Mesenchymal stem cell (in vitro differentiated cells and primary cell): ENCODE measurements around the gene PCDHGB1.

Experiments used
- DNase-seq: peaks from one replicate; pipeline ENCODE4 v3.0.0-alpha.2; 2013
- H2AFZ ChIP-seq: one replicate; pipeline ENCODE4 v1.6.1; 2013; ENCODE audit warnings: low read depth, mild to moderate bottlenecking, control low read depth, inconsistent platforms, low read length, moderate library complexity
- H2AK5ac ChIP-seq: 2 replicates; pipeline ENCODE4 v1.6.1; 2013; ENCODE audit warnings: low read length, moderate library complexity, mild to moderate bottlenecking, inconsistent platforms; ENCODE audit not compliant: severe bottlenecking
- H2BK120ac ChIP-seq: one replicate; pipeline ENCODE4 v1.6.1; 2013; ENCODE audit warnings: low read depth, mild to moderate bottlenecking, inconsistent platforms, low read length, moderate library complexity
- H2BK12ac ChIP-seq, 2 experiments: one replicate each; pipeline ENCODE4 v1.6.1; 2013; ENCODE audit warnings: inconsistent platforms in 2 of 2, low read length in 2 of 2, mild to moderate bottlenecking in 2 of 2, moderate library complexity in 2 of 2, control low read depth in 1 of 2
- H2BK15ac ChIP-seq: one replicate; pipeline ENCODE4 v1.6.1; 2013; ENCODE audit warnings: mild to moderate bottlenecking, low read depth, inconsistent platforms; ENCODE audit not compliant: poor library complexity, severe bottlenecking
- H2BK5ac ChIP-seq: 2 replicates; pipeline ENCODE4 v1.6.1; 2013; ENCODE audit warnings: low read depth, mild to moderate bottlenecking, low read length, control low read depth, inconsistent platforms; ENCODE audit not compliant: poor library complexity, severe bottlenecking
- H3K14ac ChIP-seq, 2 experiments: one replicate each; pipeline ENCODE4 v1.6.1; 2013; ENCODE audit warnings: inconsistent platforms in 2 of 2, low read length in 2 of 2, control low read depth in 1 of 2, mild to moderate bottlenecking in 1 of 2, moderate library complexity in 1 of 2
- H3K18ac ChIP-seq, 2 experiments: one replicate each; pipeline ENCODE4 v1.6.1; 2013; ENCODE audit warnings: inconsistent platforms in 2 of 2, low read length in 2 of 2, control low read depth in 1 of 2, low read depth in 1 of 2, mild to moderate bottlenecking in 1 of 2
- H3K23ac ChIP-seq, 2 experiments: one replicate each; pipeline ENCODE4 v1.6.1; 2013; ENCODE audit warnings: inconsistent platforms in 2 of 2, low read length in 2 of 2, mild to moderate bottlenecking in 2 of 2, moderate library complexity in 2 of 2, control low read depth in 1 of 2
- H3K27ac ChIP-seq: 2 replicates; pipeline ENCODE4 v1.5.1; 2013; ENCODE audit warnings: mild to moderate bottlenecking, moderate library complexity, low read length, control low read depth, inconsistent platforms; ENCODE audit not compliant: poor library complexity, severe bottlenecking
- H3K27me3 ChIP-seq, 2 experiments: 2 replicates each; pipeline versions ENCODE4 v1.6.1 to v1.7.0; 2013; ENCODE audit warnings: low read length in 2 of 2, mild to moderate bottlenecking in 2 of 2, moderate library complexity in 2 of 2, control low read depth in 1 of 2, inconsistent platforms in 1 of 2; ENCODE audit not compliant: control insufficient read depth in 1 of 2, insufficient read depth in 1 of 2
- H3K36me3 ChIP-seq, 2 experiments: 2 replicates each; pipeline versions ENCODE4 v1.6.1 to v1.7.0; 2013; ENCODE audit warnings: low read length in 2 of 2, control low read depth in 1 of 2, inconsistent platforms in 1 of 2, low read depth in 1 of 2, mild to moderate bottlenecking in 1 of 2; ENCODE audit not compliant: insufficient read depth in 2 of 2, control insufficient read depth in 1 of 2
- H3K4ac ChIP-seq, 2 experiments: one replicate each; pipeline ENCODE4 v1.6.1; 2013; ENCODE audit warnings: inconsistent platforms in 2 of 2, low read length in 2 of 2, mild to moderate bottlenecking in 2 of 2, moderate library complexity in 2 of 2, control low read depth in 1 of 2, low read depth in 1 of 2
- H3K4me1 ChIP-seq: 2 replicates; pipeline ENCODE4 v1.6.1; 2013; ENCODE audit warnings: low read depth, low read length, control low read depth; ENCODE audit not compliant: control insufficient read depth, insufficient read depth
- H3K4me2 ChIP-seq: 2 replicates; pipeline ENCODE4 v1.6.1; 2013; ENCODE audit warnings: low read length, mild to moderate bottlenecking, inconsistent platforms; ENCODE audit not compliant: poor library complexity, severe bottlenecking
- H3K4me3 ChIP-seq, 2 experiments: 2 replicates each; pipeline versions ENCODE4 v1.5.1 to v1.7.0; 2013; ENCODE audit warnings: low read length in 2 of 2, mild to moderate bottlenecking in 2 of 2, control low read depth in 1 of 2, low read depth in 1 of 2; ENCODE audit not compliant: insufficient read depth in 1 of 2
- H3K79me1 ChIP-seq: replicated peaks from 2 replicates; pipeline ENCODE4 v1.6.1; 2013; ENCODE audit warnings: mild to moderate bottlenecking, control low read depth, low read length, inconsistent platforms; ENCODE audit not compliant: poor library complexity, severe bottlenecking
- H3K9ac ChIP-seq: 2 replicates; pipeline ENCODE4 v1.7.0; 2013; ENCODE audit warnings: mild to moderate bottlenecking, low read length, moderate library complexity
- H3K9me3 ChIP-seq: 2 replicates; pipeline ENCODE4 v1.7.0; 2013; ENCODE audit warnings: mild to moderate bottlenecking, low read length; ENCODE audit not compliant: control insufficient read depth
- H4K8ac ChIP-seq: one replicate; pipeline ENCODE4 v1.6.1; 2013; ENCODE audit warnings: inconsistent platforms, mild to moderate bottlenecking, low read length, moderate library complexity
- H4K91ac ChIP-seq: one replicate; pipeline ENCODE4 v1.6.1; 2013; ENCODE audit warnings: mild to moderate bottlenecking, low read length, inconsistent platforms
- WGBS: methylation state at CpG from one replicate; pipeline ENCODE4 v1.1.7; 2013; ENCODE audit warnings: mixed read lengths; 5-methylcytosine and 5-hydroxymethylcytosine counted together

PCDHGB1 gene

DNA sequence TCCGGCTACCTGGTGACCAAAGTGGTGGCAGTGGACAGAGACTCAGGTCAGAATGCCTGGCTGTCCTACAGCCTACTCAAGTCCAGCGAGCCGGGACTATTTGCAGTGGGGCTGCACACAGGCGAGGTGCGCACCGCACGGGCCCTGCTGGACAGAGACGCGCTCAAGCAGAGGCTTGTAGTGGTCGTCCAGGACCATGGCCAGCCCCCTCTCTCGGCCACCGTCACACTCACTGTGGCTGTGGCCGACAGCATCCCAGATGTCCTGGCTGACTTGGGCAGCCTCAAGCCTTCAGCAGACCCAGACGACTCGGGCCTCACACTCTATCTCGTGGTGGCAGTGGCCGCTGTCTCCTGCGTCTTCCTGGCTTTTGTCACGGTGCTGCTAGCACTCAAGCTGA lies 7.1 kb downstream of the PCDHGB1 start:
- H3K4me1 ChIP-seq, result no peaks in the 10 kb centered on the region
- no peak overlapping the region for H4K8ac ChIP-seq
- H3K18ac ChIP-seq, result no peak overlapping the region
- H3K4ac ChIP-seq, result no peak overlapping the region
- no peak overlapping the region for H3K9ac ChIP-seq
- H3K27me3 ChIP-seq, result no peaks in the 10 kb centered on the region
- no peak overlapping the region for H2BK12ac ChIP-seq
- no peak overlapping the region for H2AK5ac ChIP-seq
- no peak overlapping the region for H2AFZ ChIP-seq
- H3K36me3 ChIP-seq, result no peaks in the 10 kb centered on the region
- no peak overlapping the region for H3K14ac ChIP-seq
- no peaks in the 10 kb centered on the region for H3K79me1 ChIP-seq
- no peak overlapping the region for H4K91ac ChIP-seq
- H3K23ac ChIP-seq, result no peak overlapping the region
- no peak overlapping the region for H3K4me2 ChIP-seq
- H2BK120ac ChIP-seq, result no peak overlapping the region
- DNase-seq, result no peak
- no peak overlapping the region for H2BK5ac ChIP-seq
- 88% methylated on average over 19 of the region's 19 CpGs for WGBS
- H3K27ac ChIP-seq, result no peak overlapping the region
- H3K9me3 ChIP-seq, result peaks cover 70% of the 10 kb centered on the region
- peak overlapping the region in 1 of 2 experiments; percentile 19 for H3K4me3 ChIP-seq
- no peak overlapping the region for H2BK15ac ChIP-seq

DNA sequence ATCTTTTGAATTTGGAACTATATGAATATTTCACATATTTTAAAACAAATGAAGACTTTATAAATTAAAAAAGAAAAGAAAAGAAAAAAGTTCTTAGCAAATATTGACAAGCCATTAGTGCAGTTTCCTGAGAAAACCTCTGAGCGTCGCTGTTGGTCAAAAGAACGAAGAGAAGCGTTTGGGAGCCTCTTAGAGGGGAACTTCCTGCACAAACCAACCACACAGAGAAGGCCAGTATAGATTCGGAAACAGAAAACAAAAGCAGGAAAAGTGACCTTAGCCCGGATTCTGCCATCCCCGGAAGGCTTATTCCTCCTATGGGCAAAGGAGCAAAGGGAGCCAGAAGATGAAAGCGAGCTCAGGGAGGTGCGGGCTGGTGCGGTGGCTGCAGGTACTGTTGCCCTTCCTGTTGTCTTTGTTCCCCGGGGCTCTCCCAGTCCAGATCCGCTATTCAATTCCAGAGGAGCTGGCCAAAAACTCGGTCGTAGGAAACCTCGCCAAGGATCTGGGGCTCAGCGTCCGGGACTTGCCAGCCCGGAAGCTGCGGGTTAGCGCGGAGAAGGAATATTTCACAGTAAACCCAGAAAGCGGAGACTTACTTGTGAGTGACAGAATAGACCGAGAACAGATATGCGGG lies 10.0 kb downstream of the PCDHGB1 start, which contains the start of gene PCDHGB2:
Gene PCDHGB2, plus strand, starts transcription at position 205 of the 637 bp plus-strand sequence. Its CDS starts 142 bp downstream, at position 347.
- Histone ChIP-seq H3K27ac (no peak within 1 kb of the TSS), H3K79me1 (no peaks in the 10 kb centered on the region), H2AFZ (no peak within 1 kb of the TSS), H3K4me3 (peak within 1 kb of the TSS in 1 of 2 experiments; percentile 70), H4K8ac (no peak within 1 kb of the TSS), H3K9ac (no peak within 1 kb of the TSS), H3K4ac (no peak within 1 kb of the TSS), H2BK5ac (no peak within 1 kb of the TSS), H3K14ac (no peak within 1 kb of the TSS), H4K91ac (no peak within 1 kb of the TSS), H3K9me3 (peaks cover 78% of the 10 kb centered on the region), H3K4me2 (no peak within 1 kb of the TSS), H3K27me3 (no peaks in the 10 kb centered on the region), H2BK12ac (no peak within 1 kb of the TSS), H3K18ac (no peak within 1 kb of the TSS), H3K23ac (no peak within 1 kb of the TSS), H2AK5ac (no peak within 1 kb of the TSS), H3K36me3 (no peaks in the 10 kb centered on the region), H3K4me1 (no peaks in the 10 kb centered on the region), H2BK120ac (no peak within 1 kb of the TSS), H2BK15ac (no peak within 1 kb of the TSS)
- DNase-seq, result peak; percentile 1
- 74% methylated on average over 23 of the region's 24 CpGs for WGBS

DNA sequence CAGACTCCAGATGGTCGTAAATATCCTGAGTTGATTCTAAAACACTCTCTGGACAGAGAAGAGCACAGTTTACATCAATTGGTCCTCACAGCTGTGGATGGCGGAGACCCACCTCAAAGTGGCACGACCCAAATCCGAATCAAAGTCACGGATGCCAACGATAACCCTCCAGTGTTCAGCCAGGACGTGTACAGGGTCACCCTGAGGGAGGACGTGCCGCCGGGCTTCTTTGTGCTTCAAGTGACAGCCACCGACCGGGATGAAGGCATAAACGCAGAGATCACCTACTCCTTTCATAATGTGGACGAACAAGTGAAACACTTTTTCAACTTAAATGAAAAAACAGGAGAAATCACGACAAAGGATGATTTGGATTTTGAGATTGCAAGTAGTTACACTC lies 10.8 kb downstream of the PCDHGB1 start:
- Histone ChIP-seq H3K23ac (no peak overlapping the region), H3K9ac (no peak overlapping the region), H2BK12ac (no peak overlapping the region), H3K27ac (no peak overlapping the region), H2BK120ac (no peak overlapping the region), H3K9me3 (peaks cover 81% of the 10 kb centered on the region), H3K4me1 (no peaks in the 10 kb centered on the region), H2AFZ (no peak overlapping the region), H3K14ac (no peak overlapping the region), H3K4ac (no peak overlapping the region), H2BK15ac (no peak overlapping the region), H4K8ac (no peak overlapping the region), H3K79me1 (no peaks in the 10 kb centered on the region), H3K4me2 (no peak overlapping the region), H3K4me3 (peak overlapping the region in 1 of 2 experiments; percentile 70), H4K91ac (no peak overlapping the region), H3K18ac (no peak overlapping the region), H2AK5ac (no peak overlapping the region), H2BK5ac (no peak overlapping the region), H3K27me3 (no peaks in the 10 kb centered on the region), H3K36me3 (no peaks in the 10 kb centered on the region)
- no peak for DNase-seq
- 87% methylated on average over 12 of the region's 15 CpGs for WGBS

DNA sequence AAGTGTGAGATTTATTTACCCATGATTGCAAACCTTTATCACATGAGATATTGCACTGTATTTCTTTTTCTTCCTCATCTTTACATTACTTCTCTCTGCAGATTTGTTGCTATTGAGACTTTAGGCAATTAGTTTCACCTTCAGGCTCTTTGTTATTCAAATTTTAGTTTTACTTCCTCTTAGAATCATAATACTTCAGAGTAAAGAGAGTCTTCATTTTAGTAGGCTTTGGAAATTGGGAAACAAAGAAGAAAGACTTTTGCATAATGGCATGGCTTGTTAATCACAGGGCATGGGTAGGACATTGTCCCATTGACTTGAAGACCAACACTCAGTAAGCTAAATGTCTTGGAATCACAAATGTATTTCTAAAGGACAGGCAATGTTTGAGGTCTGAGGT lies 12.8 kb downstream of the PCDHGB1 start:
- Histone ChIP-seq H3K23ac (no peak overlapping the region), H2BK120ac (no peak overlapping the region), H3K4ac (no peak overlapping the region), H3K9ac (no peak overlapping the region), H3K4me1 (no peaks in the 10 kb centered on the region), H3K18ac (no peak overlapping the region), H2AK5ac (no peak overlapping the region), H3K27ac (no peak overlapping the region), H3K36me3 (no peaks in the 10 kb centered on the region), H3K9me3 (peaks cover 72% of the 10 kb centered on the region), H2BK5ac (no peak overlapping the region), H3K4me3 (no peak overlapping the region), H2AFZ (no peak overlapping the region), H3K27me3 (no peaks in the 10 kb centered on the region), H3K79me1 (no peaks in the 10 kb centered on the region), H3K4me2 (no peak overlapping the region), H4K8ac (no peak overlapping the region), H2BK12ac (no peak overlapping the region), H3K14ac (no peak overlapping the region), H4K91ac (no peak overlapping the region), H2BK15ac (no peak overlapping the region)
- no peak for DNase-seq
